ENCODE results near the gene RTRAF.

DNA sequence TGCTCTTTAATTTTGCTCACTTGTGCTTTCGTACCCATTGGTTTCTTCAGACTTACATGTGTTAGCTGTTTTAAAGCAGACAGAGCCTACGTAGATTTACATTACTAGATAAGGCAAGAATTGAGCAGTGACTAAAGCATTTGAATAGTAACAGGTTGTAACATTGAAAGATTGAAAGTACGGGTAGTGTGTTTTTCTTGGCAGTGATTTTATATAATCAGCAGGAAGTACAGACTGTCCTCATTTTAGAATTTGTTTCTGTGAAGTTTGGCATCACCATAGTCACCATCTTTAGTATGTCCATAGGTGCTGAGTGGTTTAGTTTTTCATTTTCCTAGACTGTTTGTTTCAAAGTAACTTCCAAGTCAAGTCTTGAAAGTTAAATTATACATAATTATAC, 14.0 kb downstream of the RTRAF start:
- TF ChIP-seq CTCF (IDR thresholded peaks at IDR 0.05) (no peak), EZH2 (IDR thresholded peaks at IDR 0.05; ENCODE audit: borderline replicate concordance, insufficient read depth, low read depth, low read length, poor library complexity, severe bottlenecking) (no peak)
